GM23248 (cell line): Measurements from ENCODE around the gene YDJC.

Experiments
- EZH2 ChIP-seq: fragments of 200-600 bp; sonication (generic); IDR thresholded peaks from 2 replicates; pipeline ENCODE4 v1.6.1; 2018; ENCODE audit warnings: antibody characterized with exemption, mild to moderate bottlenecking; ENCODE audit not compliant: insufficient read depth, poor library complexity, severe bottlenecking
- EZH2phosphoT487 ChIP-seq: fragments of 200-600 bp; sonication (generic); IDR thresholded peaks from 2 replicates; pipeline ENCODE4 v1.6.1; 2018; ENCODE audit warnings: antibody characterized with exemption, moderate library complexity, mild to moderate bottlenecking, low read depth; ENCODE audit not compliant: insufficient read depth

GRCh38 chr22:21624120-21624879, 5.5 kb downstream of the YDJC start:
- no peak for TF ChIP-seq EZH2
- no peak for TF ChIP-seq EZH2phosphoT487
